ENCODE results near the gene HIVEP3. TPM values are rescaled to one million over a fixed set of nuclear protein-coding genes. Genes with fewer than 3 reads are reported as not detected.

Gene HIVEP3
- total RNA-seq, 1 experiment from 2014 or later, result 1.2 TPM

DNA sequence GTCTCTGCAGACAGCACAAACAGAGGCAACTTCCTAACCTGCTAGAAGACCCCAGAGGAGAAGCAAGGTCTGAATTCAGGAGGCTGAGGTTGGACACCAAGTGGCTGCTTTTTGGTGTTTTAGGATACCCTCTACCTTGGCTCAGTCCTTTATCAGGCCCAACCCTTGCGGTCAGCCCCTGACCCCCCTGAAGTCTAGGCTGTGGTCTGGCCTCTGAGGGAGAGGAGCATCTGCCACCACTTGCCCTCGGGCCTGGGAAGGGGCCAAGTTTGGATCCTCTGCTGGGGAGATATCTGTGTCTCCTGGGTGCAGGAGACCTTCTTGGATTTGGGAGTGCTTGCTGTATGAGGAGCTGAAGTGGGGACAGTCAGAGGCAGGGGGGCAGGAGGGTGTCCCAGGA is 455.2 kb downstream of the HIVEP3 start:
- H3K27ac Mint-ChIP-seq (ENCODE audit: low read depth, unreplicated experiment), result no peak overlapping the region
- no peaks in the 10 kb centered on the region for H3K9me3 Mint-ChIP-seq (ENCODE audit: unreplicated experiment)
- intact Hi-C loops (cut with micrococcal nuclease), result no loop called here
- CTCF ChIA-PET, result interaction anchor here (0.7 to 1.7 kb wide), 5 partner anchors 10 to 21 kb away, joined by 3 to 6 read pairs (median 5); partner anchors contain the start of gene EDN2
- H3K4me1 Mint-ChIP-seq (ENCODE audit: insufficient read depth, unreplicated experiment), result peaks cover 21% of the 10 kb centered on the region
- no peak for DNase-seq (ENCODE audit: unreplicated experiment)
- peaks cover 10% of the 10 kb centered on the region for H3K36me3 Mint-ChIP-seq (ENCODE audit: insufficient read depth, unreplicated experiment)
- no peaks in the 10 kb centered on the region for H3K27me3 Mint-ChIP-seq (ENCODE audit: insufficient read depth, unreplicated experiment)
- no peak overlapping the region for H3K4me3 Mint-ChIP-seq (ENCODE audit: unreplicated experiment)
- POLR2A ChIA-PET, result interaction anchor here (1.1 to 2.0 kb wide), 2 partner anchors 9 to 19 kb away, joined by 3 to 5 read pairs; no protein-coding TSS in a partner anchor
- BruUV-seq (replicated peaks), result no TSS peak
- TF ChIP-seq, protein P1, sequence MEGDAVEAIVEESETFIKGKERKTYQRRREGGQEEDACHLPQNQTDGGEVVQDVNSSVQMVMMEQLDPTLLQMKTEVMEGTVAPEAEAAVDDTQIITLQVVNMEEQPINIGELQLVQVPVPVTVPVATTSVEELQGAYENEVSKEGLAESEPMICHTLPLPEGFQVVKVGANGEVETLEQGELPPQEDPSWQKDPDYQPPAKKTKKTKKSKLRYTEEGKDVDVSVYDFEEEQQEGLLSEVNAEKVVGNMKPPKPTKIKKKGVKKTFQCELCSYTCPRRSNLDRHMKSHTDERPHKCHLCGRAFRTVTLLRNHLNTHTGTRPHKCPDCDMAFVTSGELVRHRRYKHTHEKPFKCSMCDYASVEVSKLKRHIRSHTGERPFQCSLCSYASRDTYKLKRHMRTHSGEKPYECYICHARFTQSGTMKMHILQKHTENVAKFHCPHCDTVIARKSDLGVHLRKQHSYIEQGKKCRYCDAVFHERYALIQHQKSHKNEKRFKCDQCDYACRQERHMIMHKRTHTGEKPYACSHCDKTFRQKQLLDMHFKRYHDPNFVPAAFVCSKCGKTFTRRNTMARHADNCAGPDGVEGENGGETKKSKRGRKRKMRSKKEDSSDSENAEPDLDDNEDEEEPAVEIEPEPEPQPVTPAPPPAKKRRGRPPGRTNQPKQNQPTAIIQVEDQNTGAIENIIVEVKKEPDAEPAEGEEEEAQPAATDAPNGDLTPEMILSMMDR (IDR thresholded peaks at IDR 0.05; ENCODE audit: unreplicated experiment), result no peak

DNA sequence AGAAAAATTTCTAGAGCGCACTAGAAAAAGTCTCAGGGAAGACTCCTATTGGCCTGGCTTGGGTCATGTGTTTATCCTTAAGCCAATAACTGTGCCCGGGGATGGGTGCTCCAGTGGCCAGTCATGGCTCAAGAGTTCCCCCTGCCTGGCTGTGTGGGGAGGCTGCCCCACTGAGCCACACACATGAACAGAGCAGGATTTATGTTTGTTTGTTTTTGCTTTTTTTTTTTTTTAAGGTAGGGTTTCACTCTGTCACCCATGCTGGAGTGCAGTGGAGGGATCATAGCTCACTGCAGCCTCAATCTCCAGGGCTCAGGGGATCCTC is 456.1 kb downstream of the HIVEP3 start:
- H3K9me3 Mint-ChIP-seq (ENCODE audit: unreplicated experiment), result no peaks in the 10 kb centered on the region
- H3K27me3 Mint-ChIP-seq (ENCODE audit: insufficient read depth, unreplicated experiment), result no peaks in the 10 kb centered on the region
- H3K36me3 Mint-ChIP-seq (ENCODE audit: insufficient read depth, unreplicated experiment), result peaks cover 4% of the 10 kb centered on the region
- H3K4me3 Mint-ChIP-seq (ENCODE audit: unreplicated experiment), result no peak overlapping the region
- no TSS peak for BruUV-seq (replicated peaks)
- TF ChIP-seq, protein P1 (IDR thresholded peaks at IDR 0.05; ENCODE audit: unreplicated experiment), result no peak
- intact Hi-C loops (cut with micrococcal nuclease), result no loop called here
- H3K27ac Mint-ChIP-seq (ENCODE audit: low read depth, unreplicated experiment), result no peak overlapping the region
- ChIA-PET CTCF (interaction anchor here (1.7 to 2.8 kb wide), 2 partner anchors 9 to 29 kb away, joined by 4 to 9 read pairs; no protein-coding TSS in a partner anchor), POLR2A (interaction anchor here (0.6 to 1.6 kb wide), 4 partner anchors 18 to 455 kb away, joined by 3 to 4 read pairs (median 3); no protein-coding TSS in a partner anchor)
- DNase-seq (ENCODE audit: unreplicated experiment), result no peak
- H3K4me1 Mint-ChIP-seq (ENCODE audit: insufficient read depth, unreplicated experiment), result peaks cover 18% of the 10 kb centered on the region

DNA sequence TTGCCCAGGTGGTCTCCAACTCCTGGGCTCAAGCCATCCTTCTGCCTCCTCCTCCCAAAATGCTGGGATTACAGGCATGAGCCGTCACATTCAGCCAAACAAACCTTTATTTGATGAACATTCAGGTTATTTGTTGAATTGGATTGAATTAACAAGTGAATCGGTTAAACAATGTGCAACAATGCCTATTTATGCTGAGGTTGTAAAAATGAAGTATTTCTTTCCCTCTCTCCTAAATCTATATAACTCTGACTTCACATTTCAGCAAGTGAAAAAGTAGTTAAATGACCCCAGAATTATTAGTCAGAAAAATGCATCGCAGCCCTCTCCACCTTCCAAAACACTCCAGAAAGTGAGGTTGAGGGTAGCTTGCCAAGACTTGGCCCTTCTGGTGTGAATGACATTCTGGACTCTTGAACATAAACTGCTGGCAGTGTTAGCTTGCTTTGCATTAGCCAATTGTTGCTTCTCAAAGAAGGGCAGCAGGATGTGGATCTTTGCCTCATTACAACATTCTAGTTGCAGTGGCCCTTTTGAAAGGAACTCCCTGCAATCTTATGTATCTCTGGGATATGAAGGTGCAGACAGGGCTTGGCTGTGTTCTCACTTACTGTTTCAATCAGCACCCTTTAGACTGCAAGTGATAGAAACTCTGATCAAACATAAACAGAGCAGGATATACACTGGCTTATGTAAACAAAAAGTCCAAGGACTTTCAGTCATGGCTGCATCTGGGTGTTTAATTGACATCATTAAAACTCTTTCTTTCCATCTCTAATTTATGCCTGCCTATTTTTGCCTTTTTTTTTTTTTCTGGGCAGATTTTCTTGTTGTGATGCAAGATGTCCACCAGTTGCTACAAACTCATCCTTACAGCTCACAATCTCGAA is 456.7 kb downstream of the HIVEP3 start:
- intact Hi-C loops (cut with micrococcal nuclease), result no loop called here
- no peak for DNase-seq (ENCODE audit: unreplicated experiment)
- Mint-ChIP-seq H3K9me3 (ENCODE audit: unreplicated experiment) (no peaks in the 10 kb centered on the region), H3K36me3 (ENCODE audit: insufficient read depth, unreplicated experiment) (no peaks in the 10 kb centered on the region), H3K27ac (ENCODE audit: low read depth, unreplicated experiment) (no peak overlapping the region), H3K4me3 (ENCODE audit: unreplicated experiment) (no peak overlapping the region), H3K4me1 (ENCODE audit: insufficient read depth, unreplicated experiment) (peaks cover 12% of the 10 kb centered on the region), H3K27me3 (ENCODE audit: insufficient read depth, unreplicated experiment) (no peaks in the 10 kb centered on the region)
- CTCF ChIA-PET, result interaction anchor here (1.0 to 2.8 kb wide), 3 partner anchors 8 to 177 kb away, joined by 3 to 9 read pairs (median 4); no protein-coding TSS in a partner anchor
- TF ChIP-seq, protein P1 (IDR thresholded peaks at IDR 0.05; ENCODE audit: unreplicated experiment), result no peak
- POLR2A ChIA-PET, result interaction anchor here (0.7 to 1.6 kb wide), 6 partner anchors 10 to 36 kb away, joined by 3 to 4 read pairs (median 4); no protein-coding TSS in a partner anchor
- no TSS peak for BruUV-seq (replicated peaks)

DNA sequence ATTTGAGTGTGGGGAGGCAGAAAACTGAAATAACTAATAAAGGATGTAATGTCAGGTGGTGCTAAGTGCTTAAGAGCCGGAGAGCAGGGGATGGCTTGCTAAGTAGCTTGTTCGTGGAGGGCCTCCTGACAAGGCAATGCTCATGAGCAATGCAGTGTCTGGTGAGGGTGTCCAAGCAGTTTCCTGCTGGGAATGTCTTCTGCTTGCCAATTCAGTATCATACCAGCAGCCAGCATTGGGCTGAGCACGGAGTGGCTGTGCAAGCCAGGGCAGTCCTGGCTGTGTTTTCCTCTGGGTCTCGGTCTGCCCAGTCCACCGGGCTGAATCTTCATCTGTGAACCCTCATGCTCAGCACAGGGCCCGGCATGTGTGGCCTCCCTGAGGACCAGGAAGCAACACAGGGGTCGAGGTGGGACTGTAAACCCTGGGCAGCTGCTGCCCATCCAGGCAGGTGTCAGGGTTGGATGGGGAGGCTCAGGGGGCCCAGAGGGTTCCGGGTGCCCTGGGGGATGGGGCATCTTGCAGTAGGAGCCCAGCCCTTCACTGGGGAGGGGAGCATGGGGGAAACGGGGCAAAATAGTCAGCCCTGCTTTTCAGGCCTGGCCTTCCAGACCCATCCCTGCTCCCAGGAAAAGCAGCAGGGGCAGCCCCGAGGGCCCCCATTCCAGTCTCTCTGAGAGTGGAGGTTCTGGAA is 461.7 kb downstream of the HIVEP3 start:
- TF ChIP-seq, protein P1 (IDR thresholded peaks at IDR 0.05; ENCODE audit: unreplicated experiment), result no peak
- Mint-ChIP-seq H3K27ac (ENCODE audit: low read depth, unreplicated experiment) (no peak overlapping the region), H3K9me3 (ENCODE audit: unreplicated experiment) (no peaks in the 10 kb centered on the region), H3K36me3 (ENCODE audit: insufficient read depth, unreplicated experiment) (no peaks in the 10 kb centered on the region), H3K4me1 (ENCODE audit: insufficient read depth, unreplicated experiment) (peaks cover 18% of the 10 kb centered on the region), H3K27me3 (ENCODE audit: insufficient read depth, unreplicated experiment) (no peaks in the 10 kb centered on the region), H3K4me3 (ENCODE audit: unreplicated experiment) (no peak overlapping the region)
- ChIA-PET CTCF (interaction anchor here (1.2 to 1.7 kb wide), 2 partner anchors 174 to 188 kb away, joined by 4 read pairs; no protein-coding TSS in a partner anchor), POLR2A (no interaction called here)
- no peak for DNase-seq (ENCODE audit: unreplicated experiment)
- no TSS peak for BruUV-seq (replicated peaks)
- intact Hi-C loops (cut with micrococcal nuclease), result no loop called here

Measured in MCF 10A (cell line).